ENCODE results near the gene ALOX5.
"Not testable (repeated sequence)": the region's sequence is repeated elsewhere in the genome, so short reads cannot be mapped to it uniquely, and the experiment has no call there.

ALOX5 gene

GRCh38 chr10:45408421-45409319 is 34.7 kb downstream of the ALOX5 start:
- DNase-seq: no peak

GRCh38 chr10:45409347-45409746 is 35.3 kb downstream of the ALOX5 start:
- not testable (repeated sequence) for DNase-seq

- DNase-seq: no peak
Measured at GRCh38 chr10:45409782-45410181, 35.8 kb downstream of the ALOX5 start.

GRCh38 chr10:45410489-45410806 is 36.4 kb downstream of the ALOX5 start:
- DNase-seq: no peak

- no peak for DNase-seq
Measured at GRCh38 chr10:45410807-45411606, 37.0 kb downstream of the ALOX5 start.

GRCh38 chr10:45411607-45411940 is 37.6 kb downstream of the ALOX5 start:
- DNase-seq: no peak

GRCh38 chr10:45415062-45415461 is 41.0 kb downstream of the ALOX5 start:
- not testable (repeated sequence) for DNase-seq

GRCh38 chr10:45416603-45417002 is 42.6 kb downstream of the ALOX5 start:
- no peak for DNase-seq

- DNase-seq: no peak
Measured at GRCh38 chr10:45417746-45418145, 43.7 kb downstream of the ALOX5 start.

GRCh38 chr10:45418417-45418848 is 44.4 kb downstream of the ALOX5 start:
- DNase-seq: no peak

- DNase-seq: no peak
Measured at GRCh38 chr10:45418849-45419675, 45.0 kb downstream of the ALOX5 start.

- DNase-seq: no peak
Measured at GRCh38 chr10:45419676-45420025, 45.6 kb downstream of the ALOX5 start.

- no peak for DNase-seq
Measured at GRCh38 chr10:45420453-45421192, 46.6 kb downstream of the ALOX5 start.

GRCh38 chr10:45421221-45422097 is 47.4 kb downstream of the ALOX5 start:
- DNase-seq: no peak

- no peak for DNase-seq
Measured at GRCh38 chr10:45422207-45422865, 48.3 kb downstream of the ALOX5 start.

GRCh38 chr10:45422866-45423659 is 49.0 kb downstream of the ALOX5 start:
- no peak for DNase-seq

- no peak for DNase-seq
Measured at GRCh38 chr10:45423976-45424499, 50.0 kb downstream of the ALOX5 start.

GRCh38 chr10:45424668-45425404 is 50.8 kb downstream of the ALOX5 start:
- DNase-seq: no peak
